LNCaP clone FGC (cell line): ENCODE data around the gene SLAMF1.

Experiments
- DNase-seq: peaks from one replicate; pipeline ENCODE4 v3.0.0-alpha.2; 2011; ENCODE audit warnings: low read depth
- H3K4me3 ChIP-seq: 2 replicates; pipeline ENCODE4 v1.5.1; 2011; ENCODE audit warnings: mild to moderate bottlenecking, low read depth, low read length, control low read depth
- CTCF ChIP-seq: IDR thresholded peaks from 2 replicates; pipeline ENCODE4 v1.5.1; 2012; ENCODE audit warnings: mild to moderate bottlenecking; ENCODE audit not compliant: control insufficient read depth, insufficient read depth; ENCODE audit errors: extremely low read depth

SLAMF1 gene

GRCh38 chr1:160578525-160579191 is 68.2 kb downstream of the SLAMF1 start:
- no peak overlapping the region for H3K4me3 ChIP-seq
- TF ChIP-seq CTCF = no peak
- no peak for DNase-seq

GRCh38 chr1:160578175-160578524 is 68.7 kb downstream of the SLAMF1 start:
- no peak overlapping the region for H3K4me3 ChIP-seq
- DNase-seq = no peak
- no peak for TF ChIP-seq CTCF

GRCh38 chr1:160577671-160578070 is 69.2 kb downstream of the SLAMF1 start:
- TF ChIP-seq CTCF = no peak
- no peak overlapping the region for H3K4me3 ChIP-seq
- DNase-seq = no peak

GRCh38 chr1:160576884-160577283 is 70.0 kb downstream of the SLAMF1 start:
- no peak for TF ChIP-seq CTCF
- no peak overlapping the region for H3K4me3 ChIP-seq
- no peak for DNase-seq

- TF ChIP-seq CTCF = no peak
- DNase-seq = no peak
- no peak overlapping the region for H3K4me3 ChIP-seq
These were observed 70.5 kb downstream of the SLAMF1 start for GRCh38 chr1:160576390-160576789.

- no peak for DNase-seq
- no peak for TF ChIP-seq CTCF
- no peak overlapping the region for H3K4me3 ChIP-seq
These were observed 71.7 kb downstream of the SLAMF1 start for GRCh38 chr1:160575112-160575664.

GRCh38 chr1:160570840-160571239 is 76.0 kb downstream of the SLAMF1 start:
- no peak for TF ChIP-seq CTCF
- H3K4me3 ChIP-seq = no peak overlapping the region
- DNase-seq = no peak
